SK-N-SH (cell line): Measurements from ENCODE around the gene INAFM2. TPM values are rescaled to one million over a fixed set of nuclear protein-coding genes. Genes with fewer than 3 reads are reported as not detected.
A peak's percentile ranks its signal among the peaks of the same experiment; 100 is the strongest.

Experiments
- CTCF ChIA-PET: fragments of 300-600, 350-600 bp; formaldehyde crosslinking; extraction: SDS; loops from one replicate; lab custom pipeline; 2021; lab: Yijun Ruan, JAX
- POLR2A ChIA-PET: fragments of 350-600 bp; sonication (Branson Sonifier 250); formaldehyde crosslinking; extraction: SDS; loops from one replicate; lab custom pipeline; 2020; ENCODE audit warnings: antibody characterized with exemption, inconsistent platforms; lab: Yijun Ruan, JAX
- DNase-seq: peaks from one replicate; pipeline ENCODE4 v3.0.0; 2012
- H2AFZ ChIP-seq: fragments of 200-600 bp; sonication (generic); 2 replicates; pipeline ENCODE4 v1.8.1; 2016; ENCODE audit warnings: antibody characterized with exemption, mild to moderate bottlenecking, low read depth
- H3F3A ChIP-seq: fragments of 200-600 bp; sonication (generic); replicated peaks from 2 replicates; pipeline ENCODE3; 2016; ENCODE audit warnings: antibody characterized with exemption, mild to moderate bottlenecking; ENCODE audit not compliant: insufficient read depth
- H3K27ac ChIP-seq, 2 experiments: fragments of 200-500 bp in 1 of 2; fragments of 200-600 bp in 1 of 2; sonication (Bioruptor generic) in 1 of 2; sonication (generic), shearing (Covaris generic) in 1 of 2; 2 replicates each; pipeline versions ENCODE4 v1.5.1 to v1.6.1; 2014 to 2016; ENCODE audit warnings: low read depth in 2 of 2, inconsistent platforms in 1 of 2, low read length in 1 of 2, mild to moderate bottlenecking in 1 of 2, mixed read lengths in 1 of 2
- H3K27me3 ChIP-seq: fragments of 200-600 bp; sonication (generic), shearing (Covaris generic); 2 replicates; pipeline ENCODE4 v1.6.1; 2016; ENCODE audit warnings: mixed run types; ENCODE audit not compliant: insufficient read depth
- H3K36me3 ChIP-seq, 2 experiments: fragments of 200-500 bp in 1 of 2; fragments of 200-600 bp in 1 of 2; sonication (Bioruptor generic) in 1 of 2; sonication (generic) in 1 of 2; replicated peaks in 1 of 2; 2 replicates each; pipeline versions ENCODE3 to v1.5.1; 2014 to 2016; ENCODE audit warnings: low read length in 1 of 2, mild to moderate bottlenecking in 1 of 2; ENCODE audit not compliant: insufficient read depth in 2 of 2, control insufficient read depth in 1 of 2
- H3K4me1 ChIP-seq, 2 experiments: fragments of 200-500 bp in 1 of 2; fragments of 200-600 bp in 1 of 2; sonication (Bioruptor generic) in 1 of 2; sonication (generic), shearing (Covaris generic) in 1 of 2; 2 replicates each; pipeline versions ENCODE4 v1.5.1 to v1.6.1; 2014 to 2016; ENCODE audit warnings: low read depth in 1 of 2, low read length in 1 of 2, mixed run types in 1 of 2; ENCODE audit not compliant: insufficient read depth in 2 of 2, control insufficient read depth in 1 of 2
- H3K4me2 ChIP-seq: fragments of 200-600 bp; sonication (generic), shearing (Covaris generic); 2 replicates; pipeline ENCODE4 v1.6.1; 2017; ENCODE audit warnings: mixed run types
- H3K4me3 ChIP-seq, 2 experiments: fragments of 200-500 bp in 1 of 2; fragments of 200-600 bp in 1 of 2; sonication (Bioruptor generic) in 1 of 2; sonication (generic), shearing (Covaris generic) in 1 of 2; 2 replicates each; pipeline versions ENCODE4 v1.5.1 to v1.8.1; 2014 to 2016; ENCODE audit warnings: low read depth in 2 of 2, inconsistent platforms in 1 of 2, low read length in 1 of 2, mild to moderate bottlenecking in 1 of 2, mixed read lengths in 1 of 2, moderate library complexity in 1 of 2
- H3K79me2 ChIP-seq: fragments of 200-600 bp; sonication (generic); 2 replicates; pipeline ENCODE4 v1.8.1; 2017; ENCODE audit warnings: mild to moderate bottlenecking; ENCODE audit not compliant: insufficient read depth
- H3K9ac ChIP-seq: fragments of 200-600 bp; sonication (generic); 2 replicates; pipeline ENCODE4 v1.6.1; 2017; ENCODE audit warnings: mixed run types
- H3K9me2 ChIP-seq: fragments of 200-600 bp; sonication (generic); 2 replicates; pipeline ENCODE4 v1.6.1; 2017; ENCODE audit warnings: mixed run types
- H3K9me3 ChIP-seq: fragments of 200-600 bp; sonication (generic); 2 replicates; pipeline ENCODE4 v1.6.1; 2017; ENCODE audit warnings: mixed run types, mild to moderate bottlenecking, moderate library complexity
- H4K20me1 ChIP-seq: fragments of 200-600 bp; sonication (generic); 2 replicates; pipeline ENCODE4 v1.6.1; 2017; ENCODE audit warnings: mild to moderate bottlenecking, mixed run types; ENCODE audit not compliant: insufficient read depth
- EP300 ChIP-seq, 2 experiments: IDR thresholded peaks; 2 replicates each; pipeline versions ENCODE4 v1.4.0 to v1.6.1; 2012; ENCODE audit warnings: borderline replicate concordance in 1 of 2, low read depth in 1 of 2, low read length in 1 of 2
- FOSL2 ChIP-seq: IDR thresholded peaks from 2 replicates; pipeline ENCODE4 v1.4.0; 2012; ENCODE audit warnings: low read depth, mild to moderate bottlenecking, moderate library complexity, borderline replicate concordance
- FOXJ3 ChIP-seq: sonication (generic); formaldehyde crosslinking; IDR thresholded peaks from 2 replicates; pipeline ENCODE4 v1.5.1; 2020; ENCODE audit warnings: mild to moderate bottlenecking, missing genetic modification reagents
- NFIC ChIP-seq: IDR thresholded peaks from 2 replicates; pipeline ENCODE4 v1.4.0; 2012; ENCODE audit warnings: borderline replicate concordance
- SIN3A ChIP-seq: IDR thresholded peaks from 2 replicates; pipeline ENCODE4 v1.6.1; 2012; ENCODE audit warnings: low read depth, mild to moderate bottlenecking, low read length, moderate library complexity, borderline replicate concordance
- TCF12 ChIP-seq: IDR thresholded peaks from 2 replicates; pipeline ENCODE4 v1.4.0; 2012
- WGBS: methylation state at CpG from one replicate; pipeline ENCODE4 v1.1.6; 2017; ENCODE audit warnings: low lambda C conversion rate; 5-methylcytosine and 5-hydroxymethylcytosine counted together
- polyA plus RNA-seq, 3 experiments: library from polyadenylated mRNA; depleted of rRNA; stranded (reverse); fragments of >200 nt; gene quantifications; 2 replicates each; pipeline ENCODE4 v1.2.3, GENCODE V29; 2012
- TF ChIP-seq, protein P1 (sequence below): IDR thresholded peaks from 2 replicates; pipeline ENCODE4 v1.4.0; 2012; ENCODE audit warnings: low read depth, borderline replicate concordance
- TF ChIP-seq, protein P2 (sequence below): IDR thresholded peaks from 2 replicates; pipeline ENCODE4 v1.4.0; 2012; ENCODE audit warnings: low read depth, borderline replicate concordance

Gene INAFM2
- polyA plus RNA-seq, 1 of the 3 experiments (the other 2 are of a cell fraction), result 7.8 TPM

DNA sequence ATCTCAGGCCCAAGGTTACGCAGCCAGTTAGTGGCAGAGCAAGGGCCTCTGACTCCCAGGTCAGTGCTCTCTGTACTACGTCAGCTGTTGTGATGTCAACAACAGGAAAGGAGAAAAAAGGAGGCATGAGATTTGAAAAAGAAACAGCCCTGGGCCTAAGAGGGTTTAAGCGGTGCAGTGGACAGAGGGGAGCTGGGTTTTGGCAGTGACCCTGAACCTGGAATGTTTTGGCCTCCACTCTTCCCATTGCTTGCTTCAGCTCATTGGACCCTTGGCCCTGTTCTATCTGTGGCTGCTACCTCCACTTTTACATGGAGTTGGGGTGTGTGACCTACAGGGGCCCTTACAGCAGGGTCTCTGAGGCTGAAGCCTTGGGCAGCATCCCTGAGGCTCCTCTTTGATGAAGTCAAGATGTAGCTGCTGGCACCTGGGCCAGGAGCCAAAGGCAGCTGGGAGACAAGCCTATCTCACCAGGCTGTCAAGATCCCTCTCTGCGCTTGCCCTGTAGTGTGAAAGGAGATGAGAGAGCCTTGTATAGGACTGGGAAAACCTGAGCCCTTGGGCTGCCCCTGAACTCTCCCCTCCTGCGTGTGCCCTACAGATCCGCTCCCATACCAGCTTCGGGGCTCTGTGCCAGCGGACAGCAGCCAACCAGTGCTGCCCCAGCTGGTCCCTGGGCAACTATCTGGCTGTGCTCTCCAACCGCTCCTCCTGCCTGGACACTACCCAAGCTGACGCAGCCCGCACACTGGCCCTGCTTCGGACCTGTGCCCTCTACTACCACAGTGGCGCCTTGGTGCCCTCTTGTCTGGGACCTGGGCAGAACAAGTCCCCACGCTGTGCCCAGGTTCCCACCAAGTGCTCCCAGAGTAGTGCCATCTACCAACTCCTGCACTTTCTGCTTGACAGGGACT is 43.2 kb downstream of the INAFM2 start:
- Histone ChIP-seq H3K4me1 (peaks cover 0 to 17% of the 10 kb centered on the region in 2 experiments; a peak in 1 of 4 replicates), H3K27me3 (no peaks in the 10 kb centered on the region), H4K20me1 (no peaks in the 10 kb centered on the region), H3K9me2 (no peaks in the 10 kb centered on the region), H3F3A (no peaks in the 10 kb centered on the region), H3K4me3 (no peak overlapping the region), H3K27ac (peak overlapping the region in 1 of 2 experiments; percentile 22; a peak in 1 of 4 replicates), H3K79me2 (no peaks in the 10 kb centered on the region), H2AFZ (no peak overlapping the region), H3K9me3 (no peaks in the 10 kb centered on the region), H3K36me3 (no peaks in the 10 kb centered on the region), H3K4me2 (no peak overlapping the region), H3K9ac (no peak overlapping the region)
- DNase-seq, result no peak
- TF ChIP-seq TCF12 (peak; percentile 32; the same call in 1 of the 2 replicates), NFIC (peak; percentile 13; the same call in 1 of the 2 replicates), EP300 (IDR thresholded peaks at IDR 0.05; ENCODE audit: borderline replicate concordance in 1 of 2, low read depth in 1 of 2, low read length in 1 of 2) (no peak)
- 87% methylated on average over 10 of the region's 14 CpGs for WGBS
- CTCF ChIA-PET, result interaction anchor here (0.8 to 70.6 kb wide), 8 partner anchors 9 to 89 kb away, joined by 3 to 2194 read pairs (median 8); partner anchors contain the start of genes ANKRD63, CCDC9B, DISP2 and INAFM2
- POLR2A ChIA-PET, result interaction anchor here (0.8 to 1.2 kb wide), 2 partner anchors 9 to 26 kb away, joined by 3 to 6 read pairs; partner anchors contain the start of genes CCDC9B and DISP2

DNA sequence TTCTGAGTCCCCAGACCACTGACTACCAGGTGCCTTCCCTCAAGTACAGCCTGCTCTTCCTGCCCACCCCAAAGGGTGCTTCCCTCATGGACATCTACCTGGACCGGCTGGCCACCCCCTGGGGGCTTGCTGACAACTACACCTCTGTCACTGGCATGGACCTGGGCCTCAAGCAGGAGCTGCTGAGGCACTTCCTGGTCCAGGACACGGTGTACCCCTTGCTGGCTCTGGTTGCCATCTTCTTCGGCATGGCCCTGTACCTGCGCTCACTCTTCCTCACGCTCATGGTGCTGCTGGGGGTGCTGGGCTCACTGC is 43.8 kb downstream of the INAFM2 start:
- Histone ChIP-seq H3K9me2 (no peaks in the 10 kb centered on the region), H3F3A (no peaks in the 10 kb centered on the region), H2AFZ (no peak overlapping the region), H4K20me1 (no peaks in the 10 kb centered on the region), H3K4me3 (no peak overlapping the region), H3K27ac (no peak overlapping the region; a peak in 1 of 4 replicates), H3K27me3 (no peaks in the 10 kb centered on the region), H3K79me2 (no peaks in the 10 kb centered on the region), H3K36me3 (no peaks in the 10 kb centered on the region), H3K4me2 (no peak overlapping the region), H3K9ac (no peak overlapping the region), H3K4me1 (peaks cover 0 to 17% of the 10 kb centered on the region in 2 experiments; a peak in 1 of 4 replicates), H3K9me3 (no peaks in the 10 kb centered on the region)
- WGBS, result 88% methylated on average over 5 of the region's 5 CpGs
- no peak for DNase-seq
- CTCF ChIA-PET, result interaction anchor here (0.7 to 70.6 kb wide), 11 partner anchors 10 to 89 kb away, joined by 3 to 2194 read pairs (median 8); partner anchors contain the start of genes ANKRD63, CCDC9B, DISP2 and INAFM2
- POLR2A ChIA-PET, result interaction anchor here (0.8 to 1.2 kb wide), 2 partner anchors 9 to 27 kb away, joined by 3 to 6 read pairs; partner anchors contain the start of genes CCDC9B and DISP2
- TF ChIP-seq, protein P1, sequence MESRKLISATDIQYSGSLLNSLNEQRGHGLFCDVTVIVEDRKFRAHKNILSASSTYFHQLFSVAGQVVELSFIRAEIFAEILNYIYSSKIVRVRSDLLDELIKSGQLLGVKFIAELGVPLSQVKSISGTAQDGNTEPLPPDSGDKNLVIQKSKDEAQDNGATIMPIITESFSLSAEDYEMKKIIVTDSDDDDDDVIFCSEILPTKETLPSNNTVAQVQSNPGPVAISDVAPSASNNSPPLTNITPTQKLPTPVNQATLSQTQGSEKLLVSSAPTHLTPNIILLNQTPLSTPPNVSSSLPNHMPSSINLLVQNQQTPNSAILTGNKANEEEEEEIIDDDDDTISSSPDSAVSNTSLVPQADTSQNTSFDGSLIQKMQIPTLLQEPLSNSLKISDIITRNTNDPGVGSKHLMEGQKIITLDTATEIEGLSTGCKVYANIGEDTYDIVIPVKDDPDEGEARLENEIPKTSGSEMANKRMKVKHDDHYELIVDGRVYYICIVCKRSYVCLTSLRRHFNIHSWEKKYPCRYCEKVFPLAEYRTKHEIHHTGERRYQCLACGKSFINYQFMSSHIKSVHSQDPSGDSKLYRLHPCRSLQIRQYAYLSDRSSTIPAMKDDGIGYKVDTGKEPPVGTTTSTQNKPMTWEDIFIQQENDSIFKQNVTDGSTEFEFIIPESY, result no peak
- TF ChIP-seq FOSL2, result no peak
- TF ChIP-seq, protein P2, sequence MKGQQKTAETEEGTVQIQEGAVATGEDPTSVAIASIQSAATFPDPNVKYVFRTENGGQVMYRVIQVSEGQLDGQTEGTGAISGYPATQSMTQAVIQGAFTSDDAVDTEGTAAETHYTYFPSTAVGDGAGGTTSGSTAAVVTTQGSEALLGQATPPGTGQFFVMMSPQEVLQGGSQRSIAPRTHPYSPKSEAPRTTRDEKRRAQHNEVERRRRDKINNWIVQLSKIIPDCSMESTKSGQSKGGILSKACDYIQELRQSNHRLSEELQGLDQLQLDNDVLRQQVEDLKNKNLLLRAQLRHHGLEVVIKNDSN, result no peak
- no peak for TF ChIP-seq SIN3A
- TF ChIP-seq FOXJ3 (CRISPR knock-in tag), result no peak
